Stomach smooth muscle (tissue), 2 donors: ENCODE measurements around the gene OR2V2.
"Not testable (repeated sequence)": the region's sequence is repeated elsewhere in the genome, so short reads cannot be mapped to it uniquely, and the experiment has no call there.

Experiments
- H3K27ac ChIP-seq: one replicate; pipeline ENCODE4 v1.7.0; 2013; ENCODE audit warnings: mild to moderate bottlenecking, low read length, inconsistent platforms
- H3K27me3 ChIP-seq, 2 donors: one replicate each; pipeline ENCODE4 v1.7.0; 2013; ENCODE audit warnings: low read length in 2 of 2; ENCODE audit not compliant: insufficient read depth in 2 of 2, control insufficient read depth in 1 of 2
- H3K36me3 ChIP-seq, 2 donors: one replicate each; pipeline ENCODE4 v1.7.0; 2013; ENCODE audit warnings: low read length in 2 of 2; ENCODE audit not compliant: control insufficient read depth in 2 of 2, insufficient read depth in 2 of 2
- H3K4me1 ChIP-seq: one replicate; pipeline ENCODE4 v1.7.0; 2013; ENCODE audit warnings: low read length; ENCODE audit not compliant: control insufficient read depth, insufficient read depth
- H3K4me3 ChIP-seq, 2 donors: one replicate each; pipeline ENCODE4 v1.7.0; 2013; ENCODE audit warnings: low read length in 2 of 2
- H3K9ac ChIP-seq, 2 donors: one replicate each; pipeline ENCODE4 v1.7.0; 2013; ENCODE audit warnings: low read length in 2 of 2, mild to moderate bottlenecking in 1 of 2
- H3K9me3 ChIP-seq, 2 donors: one replicate each; pipeline ENCODE4 v1.7.0; 2013; ENCODE audit warnings: low read length in 2 of 2; ENCODE audit not compliant: control insufficient read depth in 2 of 2
- donor health status: healthy.
- donor health status: Pancreatic carcinoma.

Gene OR2V2

DNA sequence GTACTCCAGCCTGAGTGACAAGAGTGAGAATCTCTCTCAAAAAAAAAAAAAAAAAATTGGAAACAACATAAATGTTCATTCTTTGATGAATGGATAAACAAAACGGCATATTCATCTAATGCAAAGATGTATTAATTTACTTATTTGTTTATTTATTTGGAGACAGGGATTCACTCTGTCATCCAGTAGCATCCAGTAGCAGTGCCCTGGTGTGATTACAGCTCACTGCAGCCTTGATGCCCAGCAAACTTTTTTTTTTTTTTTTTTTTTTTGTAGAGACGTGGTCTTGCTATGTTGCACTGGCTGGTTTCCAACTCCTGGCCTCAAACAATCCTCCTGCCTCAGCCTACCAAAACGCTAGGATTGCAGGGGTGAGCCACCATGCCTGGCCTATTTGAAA lies 24.4 kb downstream of the OR2V2 start:
- Histone ChIP-seq H3K4me1 (no peaks in the 10 kb centered on the region), H3K4me3 (no peak overlapping the region), H3K9ac (no peak overlapping the region), H3K9me3 (peaks cover 0 to 4% of the 10 kb centered on the region in 2 donors), H3K27ac (no peak overlapping the region), H3K27me3 (peaks cover 63 to 72% of the 10 kb centered on the region in 2 donors), H3K36me3 (no peaks in the 10 kb centered on the region)

DNA sequence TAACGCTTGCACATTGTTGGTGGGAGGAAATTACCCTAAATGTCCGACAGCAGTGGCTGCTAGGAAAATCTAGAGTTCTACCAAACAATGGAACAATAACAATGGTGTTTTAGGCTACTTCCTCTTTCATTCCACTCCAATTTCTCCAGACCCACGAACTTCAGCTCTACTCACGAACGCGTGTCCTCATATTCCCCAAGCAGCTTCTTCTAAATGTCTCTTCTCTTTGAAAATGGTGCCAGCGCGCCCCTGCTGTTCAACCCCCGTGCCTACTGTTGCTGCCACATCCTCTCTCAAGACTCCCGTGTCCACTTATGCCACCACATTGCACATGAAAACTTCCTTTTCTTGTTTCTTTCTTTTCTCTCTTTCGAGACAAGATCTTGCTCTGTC lies 25.6 kb downstream of the OR2V2 start:
- Histone ChIP-seq H3K9ac (no peak overlapping the region), H3K27ac (no peak overlapping the region), H3K4me3 (no peak overlapping the region), H3K9me3 (peaks cover 0 to 4% of the 10 kb centered on the region in 2 donors), H3K27me3 (peaks cover 57 to 62% of the 10 kb centered on the region in 2 donors), H3K4me1 (no peaks in the 10 kb centered on the region), H3K36me3 (no peaks in the 10 kb centered on the region)

GRCh38 chr5:181173420-181174342 lies 26.3 kb downstream of the OR2V2 start:
- H3K4me1 ChIP-seq = no peaks in the 10 kb centered on the region
- H3K27me3 ChIP-seq = peaks cover 52 to 55% of the 10 kb centered on the region in 2 donors
- no peak overlapping the region for H3K4me3 ChIP-seq
- H3K9me3 ChIP-seq = peaks cover 0 to 2% of the 10 kb centered on the region in 2 donors
- no peaks in the 10 kb centered on the region for H3K36me3 ChIP-seq
- H3K9ac ChIP-seq = no peak overlapping the region
- H3K27ac ChIP-seq = no peak overlapping the region

DNA sequence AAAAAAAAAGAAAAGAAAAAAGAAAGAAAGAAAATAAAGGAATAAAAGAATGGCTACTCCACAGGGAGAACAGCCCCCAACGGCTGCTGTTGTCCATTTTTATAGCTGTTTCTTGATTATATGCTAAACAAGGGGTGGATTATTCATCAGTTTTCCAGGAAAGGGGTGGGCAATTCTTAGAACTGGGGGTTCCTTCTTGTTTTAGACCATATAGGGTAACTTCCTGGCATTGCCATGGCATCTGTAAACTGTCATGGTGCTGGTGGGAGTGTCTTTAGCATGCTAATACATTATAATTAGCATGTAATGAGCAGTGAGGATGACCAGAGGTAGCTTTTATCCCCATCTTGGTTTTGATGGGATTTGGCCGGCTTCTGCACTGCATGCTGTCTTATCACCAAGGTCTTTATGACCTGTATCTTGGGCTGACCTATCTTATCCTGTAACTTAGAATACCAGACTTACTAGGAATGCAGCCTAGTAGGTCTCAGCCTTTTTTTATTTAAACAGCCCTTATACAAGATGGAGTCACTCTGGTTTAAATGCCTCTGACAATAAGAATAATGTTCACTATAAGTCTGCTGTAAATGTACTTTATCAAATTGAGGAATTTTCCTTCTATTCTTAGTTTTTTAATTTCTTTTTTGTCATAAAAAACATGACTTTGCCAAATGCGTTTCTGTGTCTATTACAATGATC lies 29.0 kb downstream of the OR2V2 start:
- no peaks in the 10 kb centered on the region for H3K4me1 ChIP-seq
- peaks cover 28 to 31% of the 10 kb centered on the region in 2 donors for H3K27me3 ChIP-seq
- no peak overlapping the region for H3K4me3 ChIP-seq

GRCh38 chr5:181177559-181177958 lies 30.2 kb downstream of the OR2V2 start:
- H3K9ac ChIP-seq, H3K27ac ChIP-seq, H3K9me3 ChIP-seq, H3K4me1 ChIP-seq, H3K36me3 ChIP-seq, H3K4me3 ChIP-seq: not testable (repeated sequence)
- H3K27me3 ChIP-seq = peaks cover 21 to 22% of the 10 kb centered on the region in 2 donors

More for the DNA sequence above, 29.0 kb downstream of the OR2V2 start:
- peaks cover 0 to 2% of the 10 kb centered on the region in 2 donors for H3K9me3 ChIP-seq
- H3K9ac ChIP-seq = no peak overlapping the region
- H3K27ac ChIP-seq = no peak overlapping the region
- H3K36me3 ChIP-seq = no peaks in the 10 kb centered on the region

DNA sequence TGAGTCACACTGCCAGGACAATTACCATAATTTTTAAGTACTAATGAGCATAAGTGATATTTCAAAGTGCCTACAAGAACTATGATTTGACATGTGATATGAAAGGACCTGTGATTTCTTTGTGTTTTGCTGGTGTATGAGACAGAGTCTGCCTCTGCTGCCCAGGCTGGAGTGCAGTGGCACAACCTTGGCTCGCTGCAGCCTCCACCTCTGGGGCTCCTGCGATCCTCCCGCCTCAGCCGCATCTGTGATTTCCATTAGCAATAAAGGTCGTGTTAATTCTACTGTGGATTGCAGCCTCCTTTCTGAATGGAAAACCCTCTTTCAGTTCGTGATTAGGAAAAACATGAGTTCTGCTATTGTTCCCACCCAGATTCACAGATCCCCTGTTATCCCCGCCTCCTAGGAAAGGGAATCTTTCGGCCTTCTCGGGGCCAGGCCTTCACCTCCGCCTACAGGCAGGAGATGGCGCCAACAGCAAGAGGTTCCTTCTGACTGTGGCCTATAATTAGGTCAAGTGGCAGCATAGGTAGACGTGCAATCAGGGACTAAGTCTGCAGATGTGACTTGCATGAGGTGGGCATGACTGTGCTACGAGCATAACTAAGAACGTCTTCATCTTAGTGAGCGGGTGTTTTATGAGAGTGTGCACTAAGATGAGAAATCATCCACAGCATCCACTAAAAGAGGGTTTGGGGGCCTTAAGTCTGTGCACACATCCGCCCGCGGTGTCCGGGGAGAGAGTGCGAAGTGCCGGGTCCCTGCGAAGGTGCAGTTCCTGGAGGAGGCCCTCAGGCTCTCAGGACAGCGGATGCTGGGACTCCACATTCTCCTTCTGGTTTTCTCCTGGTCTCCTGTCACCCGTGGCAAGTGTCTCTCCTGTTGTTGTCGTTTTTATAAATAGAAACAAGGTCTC lies 34.5 kb downstream of the OR2V2 start:
- H3K9me3 ChIP-seq = no peaks in the 10 kb centered on the region
- no peak overlapping the region for H3K4me3 ChIP-seq
- H3K9ac ChIP-seq = no peak overlapping the region
- no peak overlapping the region for H3K27ac ChIP-seq
- H3K27me3 ChIP-seq = no peaks in the 10 kb centered on the region
- peaks cover 10% of the 10 kb centered on the region for H3K4me1 ChIP-seq
- no peaks in the 10 kb centered on the region for H3K36me3 ChIP-seq

DNA sequence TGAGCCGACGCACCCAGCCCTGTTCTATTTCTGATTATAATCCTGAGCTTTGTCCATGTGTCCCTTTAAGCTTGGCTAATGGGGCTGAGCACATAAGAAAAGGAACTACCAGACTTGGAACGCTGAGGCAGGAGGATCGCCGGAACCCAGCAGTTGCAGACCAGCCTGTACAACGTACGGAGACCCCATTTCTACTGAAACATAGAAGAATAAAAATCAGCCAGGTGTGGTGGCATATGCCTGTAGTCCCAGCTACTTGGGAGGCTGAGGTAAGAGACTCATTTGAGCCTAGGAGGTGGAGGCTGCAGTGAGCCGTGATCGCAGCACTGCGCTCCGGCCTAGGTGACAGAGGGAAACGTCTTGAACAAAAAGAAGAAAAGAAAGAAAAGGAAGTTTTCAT lies 35.3 kb downstream of the OR2V2 start:
- Histone ChIP-seq H3K4me3 (no peak overlapping the region), H3K27ac (no peak overlapping the region), H3K9ac (no peak overlapping the region)

DNA sequence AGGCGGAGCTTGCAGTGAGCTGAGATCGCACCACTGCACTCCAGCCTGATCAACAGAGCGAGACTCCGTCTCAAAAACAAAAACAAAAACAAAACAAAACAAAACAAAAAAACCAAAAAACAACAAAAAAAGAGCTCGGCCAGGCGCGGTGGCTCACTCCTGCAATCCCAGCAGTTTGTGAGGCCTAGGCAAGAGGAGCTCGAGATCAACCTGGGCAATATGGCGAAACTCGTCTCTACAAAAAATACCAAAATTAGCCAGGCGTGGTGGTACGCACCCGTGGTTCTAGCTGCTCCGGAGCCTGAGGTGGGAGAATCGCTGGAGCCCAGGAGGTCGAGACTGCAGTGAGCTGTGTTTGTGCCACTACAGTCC lies 37.4 kb downstream of the OR2V2 start:
- Histone ChIP-seq H3K27ac (no peak overlapping the region), H3K36me3 (no peaks in the 10 kb centered on the region), H3K9me3 (no peaks in the 10 kb centered on the region), H3K9ac (no peak overlapping the region), H3K27me3 (no peaks in the 10 kb centered on the region), H3K4me3 (peak overlapping the region in 1 of 2 donors; percentile 74), H3K4me1 (peaks cover 19% of the 10 kb centered on the region)

More for the DNA sequence above, 35.3 kb downstream of the OR2V2 start:
- Histone ChIP-seq H3K4me1 (peaks cover 10% of the 10 kb centered on the region), H3K36me3 (no peaks in the 10 kb centered on the region), H3K27me3 (no peaks in the 10 kb centered on the region), H3K9me3 (no peaks in the 10 kb centered on the region)

GRCh38 chr5:181185560-181185959 lies 38.2 kb downstream of the OR2V2 start:
- H3K4me1 ChIP-seq = peaks cover 25% of the 10 kb centered on the region
- H3K9ac ChIP-seq = no peak overlapping the region
- no peak overlapping the region for H3K4me3 ChIP-seq
- H3K36me3 ChIP-seq = no peaks in the 10 kb centered on the region
- no peak overlapping the region for H3K27ac ChIP-seq
- no peaks in the 10 kb centered on the region for H3K27me3 ChIP-seq
- H3K9me3 ChIP-seq = no peaks in the 10 kb centered on the region

DNA sequence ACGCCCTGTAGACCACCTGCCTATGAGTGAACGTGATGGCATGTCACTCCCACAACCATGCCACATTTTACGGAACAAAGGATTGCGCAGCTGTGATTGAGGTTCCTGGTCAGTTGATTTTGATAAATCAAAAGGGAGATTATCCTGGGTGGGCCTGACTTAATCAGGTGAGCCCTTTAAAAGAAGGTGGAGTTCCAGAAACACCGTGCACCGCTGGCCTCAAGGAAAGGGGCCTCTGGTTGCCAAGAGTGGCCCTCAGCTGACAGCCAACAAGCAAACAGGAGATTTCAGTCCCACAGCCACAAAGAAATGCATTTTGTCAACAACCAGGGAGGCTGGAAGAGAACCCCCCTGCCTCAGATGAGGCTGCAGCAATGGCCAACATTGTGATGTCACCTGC lies 38.6 kb downstream of the OR2V2 start:
- H3K9ac ChIP-seq = no peak overlapping the region
- no peaks in the 10 kb centered on the region for H3K36me3 ChIP-seq
- no peak overlapping the region for H3K4me3 ChIP-seq
- H3K9me3 ChIP-seq = no peaks in the 10 kb centered on the region
- H3K27me3 ChIP-seq = no peaks in the 10 kb centered on the region
- peaks cover 29% of the 10 kb centered on the region for H3K4me1 ChIP-seq
- H3K27ac ChIP-seq = no peak overlapping the region
